GM18526 (cell line): Measurements from ENCODE around the gene BANF2.

Experiments
- POLR2A ChIP-seq: IDR thresholded peaks from 3 replicates; pipeline ENCODE4 v1.6.1; 2011; ENCODE audit not compliant: insufficient read length; ENCODE audit errors: extremely low read depth

The BANF2 gene

DNA sequence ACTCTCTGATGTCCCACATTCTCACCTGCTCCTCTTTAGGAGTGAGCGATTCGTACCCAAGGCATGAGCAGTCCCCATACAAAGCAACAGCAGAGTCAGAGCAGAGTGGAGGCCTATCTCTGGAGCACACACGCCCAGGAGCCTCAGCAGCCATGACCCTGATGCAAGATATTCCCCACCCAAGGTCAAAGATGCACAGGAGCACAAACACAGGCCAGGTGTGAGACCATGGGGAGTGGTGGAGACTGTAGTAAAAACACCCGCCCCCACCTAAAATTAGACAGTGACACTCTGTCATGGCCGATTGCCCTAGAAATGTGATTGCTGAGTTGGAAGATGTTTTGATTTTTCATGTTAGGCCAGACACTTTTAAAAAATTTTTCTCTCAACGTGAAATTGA lies 39.1 kb upstream of the BANF2 start:
- TF ChIP-seq POLR2A: no peak

DNA sequence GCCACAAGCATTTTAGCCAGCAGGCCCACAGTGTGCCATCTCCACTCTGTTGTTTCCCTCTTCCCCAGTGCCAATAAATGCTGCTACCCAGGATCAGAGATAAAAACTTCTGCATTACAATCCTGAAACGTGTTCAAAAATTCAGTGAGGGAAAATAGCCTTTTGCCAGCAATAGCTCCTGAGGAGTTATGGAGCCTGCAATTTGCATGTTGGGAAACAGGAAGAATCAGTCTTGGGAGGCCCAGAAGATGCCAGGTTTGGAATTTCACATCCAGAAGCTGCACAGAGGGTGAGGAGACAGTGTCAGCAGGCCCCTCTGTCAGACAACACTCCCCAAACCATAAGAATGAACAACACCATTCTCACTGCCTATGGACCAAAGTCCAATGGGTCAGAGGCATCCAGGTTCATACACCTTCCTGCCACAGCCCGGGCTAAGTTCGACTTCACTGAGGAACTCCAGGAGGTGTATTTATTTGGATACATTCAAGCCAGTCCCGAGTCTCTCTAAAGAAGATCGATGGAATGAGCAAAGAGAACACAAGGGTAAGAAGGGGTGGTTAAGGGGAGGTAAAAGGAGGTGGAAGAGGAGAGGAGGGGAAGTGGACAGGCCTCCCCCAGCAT lies 38.5 kb upstream of the BANF2 start:
- TF ChIP-seq POLR2A: no peak

DNA sequence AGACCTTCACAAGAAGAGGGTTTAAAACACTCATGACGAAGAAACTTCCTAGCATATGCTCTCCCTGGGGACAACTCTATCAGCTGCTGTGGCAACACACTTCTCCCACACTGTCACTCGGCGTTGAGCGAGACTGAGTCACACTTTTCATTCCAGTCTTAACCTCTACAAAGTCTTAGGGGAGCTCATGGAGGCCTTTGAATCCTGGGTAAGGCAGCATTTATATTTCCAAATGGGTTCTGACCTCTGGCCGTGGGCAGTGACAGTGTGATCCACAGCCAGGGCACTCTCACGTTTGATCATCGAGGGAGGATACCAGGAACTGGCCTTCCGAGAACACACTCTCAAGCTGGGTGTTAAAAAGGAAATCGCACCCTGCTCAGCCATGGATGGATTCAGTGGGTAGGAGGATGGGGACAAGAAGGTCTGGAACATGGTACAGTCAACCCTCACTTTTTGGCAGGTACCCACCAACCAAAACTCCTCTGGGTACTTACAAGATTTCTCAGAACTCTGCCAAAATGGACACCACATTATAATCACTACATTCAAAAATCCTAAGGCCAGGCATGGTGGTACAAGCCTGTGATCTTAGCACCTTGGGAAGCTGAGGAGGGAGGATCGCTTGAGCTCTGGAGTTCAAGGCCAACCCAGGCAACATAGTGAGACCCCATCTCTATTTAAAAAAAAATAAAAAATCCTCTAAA lies 37.3 kb upstream of the BANF2 start:
- no peak for TF ChIP-seq POLR2A

- no peak for TF ChIP-seq POLR2A
Observed at GRCh38 chr20:17663040-17663399, 36.7 kb upstream of the BANF2 start.

DNA sequence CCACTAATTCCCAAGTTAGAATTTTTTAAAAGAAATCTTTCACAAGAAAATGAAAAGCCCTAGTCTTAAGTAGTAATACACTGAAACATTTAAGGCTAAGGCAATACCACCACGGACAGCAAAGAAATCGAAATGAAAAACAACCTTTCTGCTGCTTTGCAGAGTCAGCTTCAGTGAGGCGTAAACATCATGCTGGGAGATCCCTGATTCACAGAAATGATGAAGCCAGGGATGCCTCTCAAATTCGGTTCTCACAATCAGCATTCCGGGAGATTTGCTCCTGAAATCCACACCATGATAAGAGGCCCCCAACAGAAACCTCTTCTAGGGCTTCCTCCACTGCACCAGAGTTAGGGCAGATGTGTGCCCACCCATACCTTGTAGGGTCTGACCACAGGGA lies 36.3 kb upstream of the BANF2 start:
- TF ChIP-seq POLR2A: no peak

DNA sequence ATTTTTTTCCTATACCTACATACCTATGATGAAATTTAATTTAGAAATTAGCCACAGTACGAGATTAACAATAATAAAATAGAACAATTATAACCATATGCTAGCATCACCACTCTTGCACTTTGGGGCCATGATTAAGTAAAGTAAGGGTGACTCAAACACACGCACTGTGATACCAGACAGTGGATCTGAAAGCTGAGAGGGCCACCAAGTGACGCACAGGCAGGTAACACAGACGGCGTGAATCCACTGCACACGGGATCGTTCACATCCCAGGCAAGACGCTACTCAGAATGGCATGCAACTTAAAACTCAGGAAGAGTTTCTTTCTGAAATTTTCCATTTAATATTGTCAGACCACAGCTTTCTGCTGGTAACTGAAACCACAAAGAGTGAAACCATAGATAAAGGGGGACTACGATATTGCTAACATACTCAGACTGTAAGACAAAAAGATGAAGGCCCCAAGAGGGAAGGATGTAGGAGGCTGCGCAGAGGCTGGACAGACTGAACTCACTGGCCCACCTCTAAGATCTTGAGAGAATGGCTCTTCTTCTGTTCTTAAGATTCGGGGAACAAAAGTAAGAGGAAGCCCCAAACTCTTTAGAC lies 35.6 kb upstream of the BANF2 start:
- TF ChIP-seq POLR2A: no peak

- TF ChIP-seq POLR2A: no peak
Observed at GRCh38 chr20:17665756-17666155, 34.0 kb upstream of the BANF2 start.

DNA sequence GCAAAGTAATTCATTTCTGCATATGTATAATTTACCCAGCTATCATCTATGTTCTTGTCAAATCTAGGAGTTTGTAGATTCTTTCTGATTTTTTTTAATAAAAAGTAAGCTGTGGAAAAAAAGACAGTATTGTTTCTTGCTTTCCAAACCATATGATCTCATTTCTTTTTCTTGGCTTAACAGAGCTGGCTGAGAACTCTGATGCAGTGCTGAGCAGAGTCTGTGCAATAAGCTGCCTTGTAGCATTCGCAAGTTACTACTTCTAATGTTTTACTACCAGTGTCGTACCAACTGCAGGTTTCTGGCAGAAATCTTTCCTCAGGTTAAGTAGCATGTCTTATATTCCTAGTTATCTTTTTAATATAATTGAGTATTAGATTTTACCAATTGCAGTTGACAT lies 33.3 kb upstream of the BANF2 start:
- TF ChIP-seq POLR2A: no peak

GRCh38 chr20:17667445-17667844 lies 32.3 kb upstream of the BANF2 start:
- TF ChIP-seq POLR2A: no peak

- no peak for TF ChIP-seq POLR2A
Observed at GRCh38 chr20:17668432-17668831, 31.3 kb upstream of the BANF2 start.

GRCh38 chr20:17669306-17669931 lies 30.3 kb upstream of the BANF2 start:
- no peak for TF ChIP-seq POLR2A

DNA sequence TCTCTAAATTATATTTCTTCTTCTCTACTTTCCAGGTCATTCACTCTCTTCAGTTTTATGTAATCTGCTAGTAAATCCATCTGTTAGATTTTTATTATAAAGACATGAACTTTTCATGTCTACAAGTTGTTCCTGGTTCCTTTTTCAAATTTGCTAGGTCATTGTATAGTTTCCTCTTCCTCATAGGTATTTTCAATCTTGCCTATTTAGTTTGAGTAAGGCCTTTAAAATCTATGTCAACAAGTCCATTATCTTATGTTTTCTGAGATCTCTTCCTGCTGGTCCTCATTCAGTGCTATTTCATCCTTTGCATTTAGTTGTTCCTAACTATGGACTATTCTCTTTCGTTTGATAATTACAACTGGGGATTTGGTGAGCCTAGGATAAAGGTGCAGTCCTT lies 28.8 kb upstream of the BANF2 start:
- no peak for TF ChIP-seq POLR2A

- no peak for TF ChIP-seq POLR2A
Observed at GRCh38 chr20:17671565-17671964, 28.2 kb upstream of the BANF2 start.

- no peak for TF ChIP-seq POLR2A
Observed at GRCh38 chr20:17673084-17673483, 26.7 kb upstream of the BANF2 start.

DNA sequence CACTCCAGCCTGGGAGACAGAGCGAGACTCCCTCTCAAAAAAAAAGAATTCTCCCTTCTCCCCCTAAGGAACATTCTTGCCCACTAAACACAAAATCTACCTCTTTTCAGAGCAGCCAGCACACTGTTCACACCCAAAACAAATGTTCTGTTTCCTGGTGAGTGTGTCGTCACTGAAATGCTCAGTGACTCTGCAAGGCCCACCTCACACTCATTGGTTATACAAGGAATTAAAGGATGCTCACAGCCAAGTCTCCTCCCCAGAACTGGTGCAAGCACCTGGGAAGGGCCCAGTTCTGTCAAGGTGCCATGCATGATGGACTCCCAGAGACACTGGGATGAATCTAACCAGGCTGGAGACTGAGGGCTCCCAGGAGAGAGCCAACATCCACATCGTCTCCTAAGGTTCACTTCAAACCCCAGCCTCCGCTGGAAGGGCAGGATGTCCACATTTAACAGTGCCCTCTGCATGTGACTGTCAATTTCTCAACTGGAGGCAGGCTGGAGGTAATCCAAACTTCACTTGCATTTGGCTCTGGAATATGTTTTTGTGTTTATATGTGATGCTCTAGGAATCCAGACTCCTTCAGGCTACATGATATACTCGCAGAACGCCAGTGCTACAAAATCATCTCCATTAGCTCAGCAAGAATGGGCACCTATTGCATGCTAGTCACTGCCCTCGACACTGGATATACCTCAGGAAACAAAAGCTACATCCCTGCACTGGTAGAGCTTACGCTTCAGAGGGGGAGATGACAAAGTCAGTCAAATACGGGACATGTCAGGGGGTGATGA lies 24.8 kb upstream of the BANF2 start:
- no peak for TF ChIP-seq POLR2A
